Caco-2 (cell line): ENCODE data around the gene ADAMTS4. TPM values are rescaled to one million over a fixed set of nuclear protein-coding genes. Genes with fewer than 3 reads are reported as not detected.

Source experiments
- BruUV-seq: library from RNA; stranded (reverse); fragments of 400-500 nt; replicated peaks from 2 replicates; lab custom pipeline; 2021; lab: Mats Ljungman, UMichigan
- CTCF ChIA-PET: fragments of 300-600 bp; sonication (Branson Sonifier 250); formaldehyde crosslinking; loops from one replicate; lab custom pipeline; 2022; ENCODE audit warnings: antibody characterized with exemption; lab: Charles Lee
- POLR2A ChIA-PET: fragments of 300-600 bp; sonication (Branson Sonifier 250); formaldehyde crosslinking; loops from one replicate; lab custom pipeline; 2022; ENCODE audit warnings: antibody characterized with exemption; lab: Charles Lee
- DNase-seq, 2 experiments: peaks; one replicate each; pipeline versions ENCODE4 v3.0.0 to v3.0.0-alpha.2; 2020 to 2022
- H3K27me3 ChIP-seq: replicated peaks from 2 replicates; pipeline ENCODE4 v1.6.0; 2011; ENCODE audit warnings: low read length; ENCODE audit not compliant: control insufficient read depth, insufficient read depth
- H3K36me3 ChIP-seq: 2 replicates; pipeline ENCODE4 v1.5.1; 2011; ENCODE audit warnings: low read length; ENCODE audit not compliant: control insufficient read depth, insufficient read depth
- H3K4me1 ChIP-seq: fragments of 250-450 bp; sonication (Bioruptor Pico); 2 replicates; pipeline ENCODE4 v1.5.1; 2020; ENCODE audit warnings: mild to moderate bottlenecking
- H3K4me3 ChIP-seq: 2 replicates; pipeline ENCODE4 v1.5.1; 2011; ENCODE audit warnings: low read depth, mild to moderate bottlenecking, control low read depth, low read length
- H3K9me3 ChIP-seq: fragments of 250-450 bp; sonication (Bioruptor Pico); 2 replicates; pipeline ENCODE4 v1.5.1; 2020; ENCODE audit warnings: mild to moderate bottlenecking, moderate library complexity
- H3K27ac Mint-ChIP-seq: one replicate; pipeline ENCODE4 v1.8.0; 2022; ENCODE audit warnings: mixed read lengths; ENCODE audit not compliant: unreplicated experiment
- H3K27me3 Mint-ChIP-seq: one replicate; pipeline ENCODE4 v1.8.0; 2022; ENCODE audit warnings: mixed read lengths; ENCODE audit not compliant: insufficient read depth, unreplicated experiment
- H3K36me3 Mint-ChIP-seq: one replicate; pipeline ENCODE4 v1.8.0; 2022; ENCODE audit warnings: mild to moderate bottlenecking, mixed read lengths; ENCODE audit not compliant: insufficient read depth, unreplicated experiment
- H3K4me1 Mint-ChIP-seq: one replicate; pipeline ENCODE4 v1.8.0; 2022; ENCODE audit warnings: low read depth, mixed read lengths; ENCODE audit not compliant: unreplicated experiment
- H3K4me3 Mint-ChIP-seq: one replicate; pipeline ENCODE4 v1.8.0; 2022; ENCODE audit warnings: mild to moderate bottlenecking, moderate library complexity, mixed read lengths; ENCODE audit not compliant: unreplicated experiment
- H3K9me3 Mint-ChIP-seq: one replicate; pipeline ENCODE4 v1.8.0; 2022; ENCODE audit warnings: mixed read lengths; ENCODE audit not compliant: unreplicated experiment
- intact Hi-C: fragments of 100-400 bp; cut with micrococcal nuclease; formaldehyde crosslinking; loops from one replicate; pipeline ENCODE4 v1.10.0; 2022; ENCODE audit not compliant: unreplicated experiment
- microRNA-seq: library from miRNA; unstranded; fragments of <30 nt; microRNA quantifications from one replicate; pipeline ENCODE4 v1.2.0, GENCODE V29; 2022
- total RNA-seq: library from RNA; stranded (reverse); gene quantifications from 2 replicates; pipeline ENCODE4 v1.2.3, GENCODE V29; 2022
- TF ChIP-seq, protein P1 (sequence below), 2 experiments: fragments of 200-600 bp in 1 of 2; IDR thresholded peaks; 1 replicate in 1 of 2; 2 replicates in 1 of 2; pipeline versions ENCODE4 v1.5.1 to v1.8.0; 2011 to 2022; ENCODE audit warnings: antibody characterized with exemption in 1 of 2, control low read depth in 1 of 2, inconsistent platforms in 1 of 2, low read depth in 1 of 2, low read length in 1 of 2, mild to moderate bottlenecking in 1 of 2, moderate library complexity in 1 of 2; ENCODE audit not compliant: insufficient read depth in 1 of 2, severe bottlenecking in 1 of 2, unreplicated experiment in 1 of 2

The ADAMTS4 gene
- total RNA-seq, 1 experiment from 2014 or later, result 0.32 TPM

DNA sequence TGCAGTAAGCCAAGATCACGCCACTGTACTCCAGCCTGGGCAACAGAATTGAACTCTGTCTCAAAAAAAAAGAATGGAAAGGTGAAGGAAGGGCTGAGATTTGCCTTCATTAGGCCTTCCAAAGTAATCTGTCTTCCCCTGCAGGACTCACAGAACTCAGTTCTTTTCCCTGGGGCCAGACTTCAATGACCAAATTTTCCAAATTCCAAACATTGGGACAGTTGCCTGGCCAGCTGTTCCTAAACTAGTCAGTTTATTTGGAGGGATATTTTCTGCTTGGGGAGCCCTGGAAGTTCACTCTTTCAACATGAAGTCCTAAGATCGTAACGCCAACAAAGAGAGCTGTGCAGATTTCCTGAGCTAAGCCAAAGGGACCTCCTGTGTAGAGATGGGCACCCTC, 61.0 kb downstream of the ADAMTS4 start:
- Histone ChIP-seq H3K4me3 (no peak overlapping the region), H3K9me3 (no peaks in the 10 kb centered on the region), H3K36me3 (no peaks in the 10 kb centered on the region; the same call in 1 of the 2 replicates), H3K4me1 (no peaks in the 10 kb centered on the region), H3K27me3 (no peaks in the 10 kb centered on the region)
- TF ChIP-seq, protein P1, sequence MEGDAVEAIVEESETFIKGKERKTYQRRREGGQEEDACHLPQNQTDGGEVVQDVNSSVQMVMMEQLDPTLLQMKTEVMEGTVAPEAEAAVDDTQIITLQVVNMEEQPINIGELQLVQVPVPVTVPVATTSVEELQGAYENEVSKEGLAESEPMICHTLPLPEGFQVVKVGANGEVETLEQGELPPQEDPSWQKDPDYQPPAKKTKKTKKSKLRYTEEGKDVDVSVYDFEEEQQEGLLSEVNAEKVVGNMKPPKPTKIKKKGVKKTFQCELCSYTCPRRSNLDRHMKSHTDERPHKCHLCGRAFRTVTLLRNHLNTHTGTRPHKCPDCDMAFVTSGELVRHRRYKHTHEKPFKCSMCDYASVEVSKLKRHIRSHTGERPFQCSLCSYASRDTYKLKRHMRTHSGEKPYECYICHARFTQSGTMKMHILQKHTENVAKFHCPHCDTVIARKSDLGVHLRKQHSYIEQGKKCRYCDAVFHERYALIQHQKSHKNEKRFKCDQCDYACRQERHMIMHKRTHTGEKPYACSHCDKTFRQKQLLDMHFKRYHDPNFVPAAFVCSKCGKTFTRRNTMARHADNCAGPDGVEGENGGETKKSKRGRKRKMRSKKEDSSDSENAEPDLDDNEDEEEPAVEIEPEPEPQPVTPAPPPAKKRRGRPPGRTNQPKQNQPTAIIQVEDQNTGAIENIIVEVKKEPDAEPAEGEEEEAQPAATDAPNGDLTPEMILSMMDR (IDR thresholded peaks at IDR 0.05; ENCODE audit: insufficient read depth in 1 of 2, low read depth in 1 of 2, low read length in 1 of 2, severe bottlenecking in 1 of 2, unreplicated experiment in 1 of 2), result no peak
- Mint-ChIP-seq H3K27me3 (no peaks in the 10 kb centered on the region), H3K4me3 (no peak overlapping the region), H3K27ac (no peak overlapping the region), H3K4me1 (peaks cover 17% of the 10 kb centered on the region), H3K9me3 (no peaks in the 10 kb centered on the region), H3K36me3 (no peaks in the 10 kb centered on the region)
- DNase-seq, result no peak
- ChIA-PET POLR2A (interaction anchor here (1.1 kb wide), 1 partner anchor 17 kb away, joined by 3 read pairs; no protein-coding TSS in a partner anchor), CTCF (interaction anchor here (0.6 kb wide), 1 partner anchor 11 kb away, joined by 3 read pairs; no protein-coding TSS in a partner anchor)
- BruUV-seq, result no TSS peak
- intact Hi-C loops, result no loop called here

Small RNA genes within 50 kb of the gene (microRNA-seq; reads per million reads assigned to microRNA genes)
- gene MIR5187, result 0.93 reads per million

Other genes with a start within 250 kb of the ADAMTS4 start
- gene ITLN2, start 244.2 kb downstream of the ADAMTS4 start, total RNA-seq, result 0.93 and 1.3 TPM in 2 replicates
- 182 and 196 TPM in 2 replicates for gene F11R, start 177.9 kb downstream of the ADAMTS4 start, total RNA-seq
- 24.8 and 26.8 TPM in 2 replicates for gene TSTD1, start 160.1 kb downstream of the ADAMTS4 start, total RNA-seq
- gene USF1, start 153.1 kb downstream of the ADAMTS4 start, total RNA-seq, result 49.7 and 52.7 TPM in 2 replicates
- not detected in 2 replicates for gene ARHGAP30, start 129.2 kb downstream of the ADAMTS4 start, total RNA-seq
- gene NECTIN4, start 109.5 kb downstream of the ADAMTS4 start, total RNA-seq, result 0.20 and 0.74 TPM in 2 replicates
- gene KLHDC9, start 100.7 kb downstream of the ADAMTS4 start, total RNA-seq, result 2.0 and 2.2 TPM in 2 replicates
- gene PFDN2, start 81.0 kb downstream of the ADAMTS4 start, total RNA-seq, result 80.0 and 88.0 TPM in 2 replicates
- gene NIT1, start 80.9 kb downstream of the ADAMTS4 start, total RNA-seq, result 41.8 and 42.1 TPM in 2 replicates
- gene DEDD, start 66.4 kb downstream of the ADAMTS4 start, total RNA-seq, result 33.8 and 37.0 TPM in 2 replicates
- gene UFC1, start 45.1 kb downstream of the ADAMTS4 start, total RNA-seq, result 98.2 and 105 TPM in 2 replicates
- 38.2 and 39.8 TPM in 2 replicates for gene USP21, start 39.6 kb downstream of the ADAMTS4 start, total RNA-seq
- 25.0 and 25.4 TPM in 2 replicates for gene PPOX, start 32.6 kb downstream of the ADAMTS4 start, total RNA-seq
- 39.6 and 48.1 TPM in 2 replicates for gene B4GALT3, start 21.5 kb downstream of the ADAMTS4 start, total RNA-seq
- 110 and 115 TPM in 2 replicates for gene NDUFS2, start 3.3 kb upstream of the ADAMTS4 start, total RNA-seq
- 1.5 and 2.6 TPM in 2 replicates for gene FCER1G, start 16.2 kb upstream of the ADAMTS4 start, total RNA-seq
- 711 and 784 TPM in 2 replicates for gene APOA2, start 24.6 kb upstream of the ADAMTS4 start, total RNA-seq
- gene TOMM40L, start 27.0 kb upstream of the ADAMTS4 start, total RNA-seq, result 23.1 and 24.0 TPM in 2 replicates
- gene NR1I3, start 39.1 kb upstream of the ADAMTS4 start, total RNA-seq, result not detected in 2 replicates
- 2.5 and 3.3 TPM in 2 replicates for gene PCP4L1, start 59.7 kb upstream of the ADAMTS4 start, total RNA-seq
- 0.20 and 0.23 TPM in 2 replicates for gene MPZ, start 110.9 kb upstream of the ADAMTS4 start, total RNA-seq
- 261 and 268 TPM in 2 replicates for gene SDHC, start 115.3 kb upstream of the ADAMTS4 start, total RNA-seq
- gene CFAP126, start 168.8 kb upstream of the ADAMTS4 start, total RNA-seq, result not detected in 2 replicates